Omental fat pad (tissue), 4 donors: ENCODE measurements around the gene SLC7A8. TPM values are rescaled to one million over a fixed set of nuclear protein-coding genes. Genes with fewer than 3 reads are reported as not detected.

Source experiments
- ATAC-seq: fragments of 150-250 bp; one replicate; pipeline ENCODE4 v1.9.1; 2016; ENCODE audit warnings: mild to moderate bottlenecking, moderate library complexity; ENCODE audit not compliant: low FRiP score
- DNase-seq: peaks from one replicate; pipeline ENCODE4 v3.0.0-alpha.2; 2019; ENCODE audit warnings: low spot score
- total RNA-seq, 4 donors: library from RNA; depleted of rRNA; stranded (reverse); fragments of >200 nt; gene quantifications; one replicate each; pipeline ENCODE4 v1.1.0, GENCODE V29; 2016
- TF ChIP-seq, protein P1 (sequence below), 3 donors: fragments of 450-650 bp; IDR thresholded peaks; one replicate each; pipeline ENCODE4 v1.5.1; 2016 to 2017; ENCODE audit warnings: antibody characterized with exemption in 3 of 3, mild to moderate bottlenecking in 3 of 3, moderate library complexity in 2 of 3

Gene SLC7A8
- total RNA-seq, 4 donors from 2014 or later, result 40.2 to 106 (median 92.1) TPM

DNA sequence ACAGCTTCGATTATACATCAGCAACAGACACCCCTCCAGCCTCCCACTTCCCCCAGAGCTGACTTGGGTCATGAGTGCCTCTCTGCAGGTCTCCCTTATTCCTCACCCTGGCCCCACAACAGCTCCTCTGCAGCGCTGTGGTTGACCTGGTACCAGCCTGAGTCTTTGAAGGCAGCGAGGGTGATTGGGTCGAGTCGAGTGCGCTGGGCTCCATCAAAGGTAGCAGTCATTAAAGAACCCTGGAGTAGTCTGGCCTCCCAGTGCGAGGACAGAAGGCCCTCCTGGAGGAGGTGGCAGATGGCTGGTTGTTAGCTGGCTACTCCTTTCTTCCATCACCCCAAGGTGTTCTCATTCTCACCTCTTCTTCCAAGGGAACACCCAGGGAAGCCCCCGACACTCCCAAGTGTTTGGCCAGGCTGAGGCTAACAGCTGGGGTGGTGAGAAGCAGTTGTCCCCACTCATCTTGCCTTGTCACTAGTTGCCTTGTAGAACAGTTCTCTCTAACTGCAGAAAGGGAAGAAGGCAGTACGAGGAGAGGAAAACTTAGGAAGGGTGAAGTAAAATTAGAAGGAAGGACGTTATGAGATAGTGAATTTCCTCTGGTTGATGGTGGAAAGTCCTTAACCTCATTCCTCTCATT is 81.4 kb downstream of the SLC7A8 start:
- ATAC-seq (no peak), DNase-seq (no peak)
- TF ChIP-seq, protein P1, sequence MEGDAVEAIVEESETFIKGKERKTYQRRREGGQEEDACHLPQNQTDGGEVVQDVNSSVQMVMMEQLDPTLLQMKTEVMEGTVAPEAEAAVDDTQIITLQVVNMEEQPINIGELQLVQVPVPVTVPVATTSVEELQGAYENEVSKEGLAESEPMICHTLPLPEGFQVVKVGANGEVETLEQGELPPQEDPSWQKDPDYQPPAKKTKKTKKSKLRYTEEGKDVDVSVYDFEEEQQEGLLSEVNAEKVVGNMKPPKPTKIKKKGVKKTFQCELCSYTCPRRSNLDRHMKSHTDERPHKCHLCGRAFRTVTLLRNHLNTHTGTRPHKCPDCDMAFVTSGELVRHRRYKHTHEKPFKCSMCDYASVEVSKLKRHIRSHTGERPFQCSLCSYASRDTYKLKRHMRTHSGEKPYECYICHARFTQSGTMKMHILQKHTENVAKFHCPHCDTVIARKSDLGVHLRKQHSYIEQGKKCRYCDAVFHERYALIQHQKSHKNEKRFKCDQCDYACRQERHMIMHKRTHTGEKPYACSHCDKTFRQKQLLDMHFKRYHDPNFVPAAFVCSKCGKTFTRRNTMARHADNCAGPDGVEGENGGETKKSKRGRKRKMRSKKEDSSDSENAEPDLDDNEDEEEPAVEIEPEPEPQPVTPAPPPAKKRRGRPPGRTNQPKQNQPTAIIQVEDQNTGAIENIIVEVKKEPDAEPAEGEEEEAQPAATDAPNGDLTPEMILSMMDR (IDR thresholded peaks at IDR 0.05), result no peak

DNA sequence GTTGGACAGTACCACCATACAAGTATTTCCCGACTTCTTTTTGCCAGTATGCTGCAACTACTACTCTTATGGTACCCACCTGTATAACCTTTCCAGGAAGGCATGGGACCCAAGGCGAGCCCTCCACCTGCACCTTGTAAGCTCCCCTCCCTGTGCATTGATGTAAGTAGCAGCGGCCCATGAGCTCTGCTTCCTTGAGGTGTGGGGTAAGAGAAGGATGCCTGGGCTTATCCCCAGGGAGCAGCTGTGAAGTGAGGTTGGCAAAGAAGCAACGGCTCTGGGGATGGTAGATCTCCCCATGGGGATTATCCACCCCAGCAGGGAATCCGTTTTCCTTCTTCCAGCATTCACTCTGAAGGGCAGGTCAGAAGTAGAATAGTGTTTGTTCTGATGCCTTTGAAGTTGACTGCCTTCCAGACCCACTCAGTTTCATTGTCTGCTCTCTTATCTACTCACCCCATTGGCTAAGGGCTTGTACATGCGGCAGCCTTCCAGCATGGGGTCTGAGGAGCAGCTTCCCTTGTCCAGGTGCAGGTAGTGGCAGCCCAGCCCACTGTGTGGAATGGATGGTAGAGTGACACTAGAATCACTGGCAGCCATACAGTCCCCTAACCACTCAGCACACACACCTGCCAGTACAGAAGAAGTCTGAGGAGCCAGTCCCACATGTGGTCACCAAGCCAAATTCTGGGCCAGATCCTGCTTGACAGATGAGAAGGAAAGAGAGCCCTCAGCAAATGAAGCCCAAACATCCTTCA is 82.1 kb downstream of the SLC7A8 start:
- no peak for DNase-seq
- TF ChIP-seq, protein P1 (IDR thresholded peaks at IDR 0.05), result no peak
- ATAC-seq, result no peak

DNA sequence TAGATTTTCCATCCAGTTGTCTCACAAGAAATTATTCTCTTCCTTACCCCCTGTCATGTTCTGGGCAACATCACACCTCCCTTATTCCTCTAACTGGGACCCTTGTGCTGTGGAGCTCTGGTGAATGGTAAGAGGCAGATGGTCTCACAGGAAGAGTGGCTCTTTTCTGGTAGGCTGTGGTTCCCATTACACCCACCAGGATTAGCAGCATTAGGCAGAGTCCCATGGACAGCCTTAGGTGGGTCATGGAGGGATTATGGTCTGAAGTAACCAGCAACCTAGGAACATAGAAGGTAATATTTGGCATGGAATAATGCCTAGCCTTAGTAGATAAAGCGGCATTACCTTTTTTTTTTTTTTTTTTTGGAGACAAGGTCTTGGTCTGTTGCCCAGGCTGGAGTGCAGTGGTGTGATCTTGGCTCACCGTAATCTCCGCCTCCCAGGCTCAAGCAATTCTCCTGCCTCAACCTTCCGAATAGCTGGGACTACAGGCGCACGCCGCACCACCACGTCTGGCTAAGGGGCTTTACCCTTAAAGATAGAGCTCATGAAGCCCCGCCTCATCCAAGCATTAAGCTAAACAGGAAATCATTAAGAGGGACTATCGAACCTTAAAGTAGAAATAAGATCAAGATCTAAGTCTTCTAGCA is 84.1 kb downstream of the SLC7A8 start:
- no peak for DNase-seq
- no peak for ATAC-seq
- TF ChIP-seq, protein P1 (IDR thresholded peaks at IDR 0.05), result no peak

DNA sequence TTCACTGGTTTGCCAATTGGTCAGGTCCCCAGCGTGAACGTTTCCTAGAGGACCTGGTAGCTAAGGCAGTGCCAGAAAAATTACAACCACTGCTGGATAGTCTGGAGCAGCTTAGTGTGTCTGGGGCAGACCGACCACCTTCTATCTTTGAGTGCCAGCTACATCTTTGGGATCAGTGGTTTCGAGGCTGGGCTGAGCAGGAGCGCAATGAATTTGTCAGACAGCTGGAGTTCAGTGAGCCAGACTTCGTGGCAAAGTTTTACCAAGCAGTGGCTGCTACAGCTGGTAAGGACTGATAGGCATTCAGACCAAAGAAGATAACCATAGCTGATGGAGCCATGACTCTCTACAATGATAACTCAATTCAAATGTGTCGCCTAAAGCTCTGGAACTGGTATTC is 85.7 kb downstream of the SLC7A8 start:
- ATAC-seq, result no peak
- DNase-seq, result no peak
- TF ChIP-seq, protein P1 (IDR thresholded peaks at IDR 0.05), result no peak

DNA sequence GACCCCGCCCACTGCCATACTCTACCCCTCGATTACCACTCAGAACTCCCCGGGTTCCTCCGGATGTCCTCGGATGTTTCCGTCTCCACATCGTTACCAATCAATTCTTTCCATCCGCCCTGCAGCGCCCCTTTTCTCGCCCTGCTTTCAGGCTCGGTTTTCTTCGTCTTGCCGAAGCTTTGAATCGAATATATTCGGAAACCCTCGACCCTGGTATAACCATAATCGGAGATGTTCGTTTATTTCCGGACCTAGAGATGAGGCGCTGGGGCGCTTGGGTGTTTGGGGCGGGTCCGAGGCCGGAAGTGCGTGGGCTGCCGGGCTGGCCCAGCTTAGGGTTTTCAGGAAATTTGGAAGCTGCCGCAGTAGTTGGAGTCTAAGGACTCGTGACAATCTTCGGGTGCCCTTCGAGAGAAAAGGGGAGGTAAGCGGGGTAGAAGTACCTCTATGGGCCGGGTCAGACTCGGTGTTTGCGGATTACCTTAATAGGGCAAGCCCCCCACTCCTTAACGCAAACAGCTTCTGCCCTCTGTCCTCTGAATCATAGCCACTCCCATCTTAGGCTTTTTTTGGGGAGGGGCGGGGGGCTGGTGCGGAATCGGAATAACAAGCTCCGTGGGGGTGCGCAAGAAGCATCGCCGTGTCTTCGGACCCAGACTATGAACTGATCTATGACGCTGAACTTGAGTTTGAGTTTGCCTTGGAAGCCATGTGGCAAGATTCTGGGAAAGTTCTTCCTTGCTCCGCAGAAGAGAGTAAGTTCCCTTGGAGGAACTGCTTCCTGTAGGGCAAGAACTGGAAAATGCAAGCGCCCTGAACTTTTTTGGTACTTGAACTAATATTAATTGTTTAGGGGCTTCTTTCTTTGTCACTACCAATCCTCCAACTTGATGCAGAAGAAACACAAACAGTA is 88.0 kb downstream of the SLC7A8 start, which contains the start of gene C14orf119:
Gene C14orf119, plus strand, starts transcription at position 310 of the 913 bp plus-strand sequence. CDS start 2,154 bp downstream, outside the sequence.
- ATAC-seq, result peak; percentile 96
- TF ChIP-seq, protein P1 (IDR thresholded peaks at IDR 0.05), result no peak
- peak; percentile 100 for DNase-seq

DNA sequence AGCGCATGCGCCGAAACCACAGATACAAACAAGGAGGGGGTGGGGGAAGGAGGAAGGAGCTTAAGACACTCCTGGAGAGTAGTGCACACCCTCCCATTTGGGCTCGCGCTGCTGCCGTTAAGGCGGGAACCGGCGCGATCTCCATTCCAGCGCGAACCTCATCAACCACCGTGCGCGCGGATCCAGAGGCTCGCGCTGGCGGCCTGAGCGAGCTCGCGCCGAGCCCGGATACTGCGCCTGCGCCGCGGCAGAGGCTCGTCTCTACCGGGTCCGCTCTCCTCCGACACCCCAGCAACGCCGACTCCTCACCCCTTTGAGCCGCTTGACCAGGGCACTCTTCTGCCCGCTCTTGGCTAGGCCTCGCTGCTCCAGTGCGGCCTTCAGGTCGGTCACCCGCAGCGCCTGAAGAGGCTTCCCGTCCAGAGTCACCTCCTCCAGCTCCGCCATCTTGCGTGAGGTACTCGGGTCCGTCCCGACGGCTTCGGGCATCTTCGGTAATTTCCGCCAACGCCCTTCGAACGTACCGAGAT is 88.7 kb downstream of the SLC7A8 start, which contains the start of gene ACIN1:
Gene ACIN1, minus strand, starts transcription at position 471 of the 530 bp plus-strand sequence. Its CDS starts 24 bp downstream, at position 447.
- peak; percentile 80 for ATAC-seq
- DNase-seq, result peak; percentile 47
- TF ChIP-seq, protein P1 (IDR thresholded peaks at IDR 0.05), result no peak
